ENCODE results near the gene KCNJ15. TPM values are rescaled to one million over a fixed set of nuclear protein-coding genes. Genes with fewer than 3 reads are reported as not detected.

The KCNJ15 gene
- total RNA-seq, 2 donors from 2014 or later: 0.33 to 1.3 TPM

DNA sequence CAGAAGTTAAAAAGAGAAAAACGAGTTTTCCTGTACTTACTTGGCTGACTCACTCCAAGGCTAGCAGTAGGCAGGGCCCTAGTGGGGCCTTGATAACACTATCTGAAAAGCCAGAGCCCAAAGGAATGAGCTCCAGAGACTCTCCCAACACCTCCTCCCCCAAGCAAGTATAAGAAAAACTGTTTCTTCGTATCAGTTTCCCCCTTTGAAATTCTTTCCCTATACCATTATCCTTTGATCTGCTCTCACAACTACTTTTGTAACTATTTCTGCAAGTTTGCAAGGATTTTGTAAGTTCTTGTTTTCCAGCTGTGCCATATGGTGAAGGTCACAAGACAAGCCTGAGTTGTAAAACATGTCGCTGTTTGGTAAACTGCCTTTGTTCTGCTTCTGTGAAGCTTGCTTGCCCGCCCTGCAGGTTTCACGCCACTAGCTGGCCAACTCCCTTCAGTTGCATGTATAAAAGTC is 36.5 kb upstream of the KCNJ15 start:
- no peak for TF ChIP-seq CTCF (IDR thresholded peaks at IDR 0.05)
- Histone ChIP-seq H3K4me3 (no peak overlapping the region), H3K27me3 (no peaks in the 10 kb centered on the region), H3K4me1 (no peaks in the 10 kb centered on the region), H3K36me3 (no peaks in the 10 kb centered on the region), H3K9me3 (peaks cover 9 to 29% of the 10 kb centered on the region in 2 donors), H3K27ac (no peak overlapping the region)
- no peak for DNase-seq (ENCODE audit: low spot score)

DNA sequence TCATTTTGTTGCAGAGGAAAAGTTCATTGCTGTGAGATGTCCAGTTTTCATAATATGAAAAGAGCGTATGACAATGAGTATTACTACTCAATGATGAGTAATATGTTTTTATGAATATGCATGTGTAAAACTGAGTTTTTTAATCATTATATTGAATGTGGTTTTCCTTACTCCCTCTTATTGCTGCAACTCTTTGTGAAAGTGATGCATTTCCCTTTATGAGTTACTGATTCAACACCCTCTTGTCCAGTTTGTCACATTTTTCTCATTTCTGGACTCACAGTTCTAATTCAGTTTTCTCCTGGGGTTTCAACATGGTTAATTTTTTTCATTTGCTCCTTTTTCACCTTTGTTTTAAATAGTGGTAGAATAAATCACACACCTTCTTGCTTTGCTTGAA is 35.2 kb upstream of the KCNJ15 start:
- Histone ChIP-seq H3K4me1 (no peaks in the 10 kb centered on the region), H3K36me3 (no peaks in the 10 kb centered on the region), H3K4me3 (no peak overlapping the region), H3K9me3 (peaks cover 9 to 34% of the 10 kb centered on the region in 2 donors), H3K27me3 (no peaks in the 10 kb centered on the region), H3K27ac (no peak overlapping the region)
- no peak for TF ChIP-seq CTCF (IDR thresholded peaks at IDR 0.05)
- DNase-seq (ENCODE audit: low spot score): no peak

- no peak overlapping the region for H3K4me3 ChIP-seq
- TF ChIP-seq CTCF (IDR thresholded peaks at IDR 0.05): no peak
- no peaks in the 10 kb centered on the region for H3K4me1 ChIP-seq
- no peak overlapping the region for H3K27ac ChIP-seq
- peaks cover 9 to 45% of the 10 kb centered on the region in 2 donors for H3K9me3 ChIP-seq
- no peaks in the 10 kb centered on the region for H3K36me3 ChIP-seq
- no peaks in the 10 kb centered on the region for H3K27me3 ChIP-seq
- no peak for DNase-seq (ENCODE audit: low spot score)
Measured at GRCh38 chr21:38223893-38224540, 32.8 kb upstream of the KCNJ15 start.

DNA sequence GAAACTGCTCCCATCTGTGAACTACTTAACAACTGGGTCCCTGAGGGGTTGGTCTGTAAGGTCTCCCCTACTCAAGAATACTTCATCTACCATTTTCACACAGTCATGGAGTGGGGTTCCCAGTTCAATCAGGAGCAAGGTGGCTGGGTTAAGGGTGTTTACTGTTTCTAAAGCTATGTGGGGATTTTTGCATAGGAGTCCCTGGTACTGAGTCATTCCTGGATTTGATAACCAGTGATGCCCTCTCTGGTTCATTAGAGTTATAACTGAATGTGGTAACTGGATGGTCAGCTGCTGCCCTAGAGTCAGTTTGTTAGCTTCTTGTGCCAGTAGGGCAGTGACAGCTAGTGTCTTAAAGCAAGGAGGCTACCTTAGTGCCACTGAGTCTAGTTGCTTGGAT is 29.4 kb upstream of the KCNJ15 start:
- H3K27ac ChIP-seq: no peak overlapping the region
- no peak for TF ChIP-seq CTCF (IDR thresholded peaks at IDR 0.05)
- peaks cover 9 to 72% of the 10 kb centered on the region in 2 donors for H3K9me3 ChIP-seq
- H3K36me3 ChIP-seq: no peaks in the 10 kb centered on the region
- no peaks in the 10 kb centered on the region for H3K4me1 ChIP-seq
- H3K4me3 ChIP-seq: no peak overlapping the region
- H3K27me3 ChIP-seq: no peaks in the 10 kb centered on the region
- no peak for DNase-seq (ENCODE audit: low spot score)

GRCh38 chr21:38228115-38228514 is 28.7 kb upstream of the KCNJ15 start:
- Histone ChIP-seq H3K27me3 (no peaks in the 10 kb centered on the region), H3K4me3 (no peak overlapping the region), H3K27ac (no peak overlapping the region), H3K9me3 (peaks cover 9 to 65% of the 10 kb centered on the region in 2 donors), H3K4me1 (no peaks in the 10 kb centered on the region), H3K36me3 (no peaks in the 10 kb centered on the region)
- TF ChIP-seq CTCF (IDR thresholded peaks at IDR 0.05): no peak
- DNase-seq (ENCODE audit: low spot score): no peak

DNA sequence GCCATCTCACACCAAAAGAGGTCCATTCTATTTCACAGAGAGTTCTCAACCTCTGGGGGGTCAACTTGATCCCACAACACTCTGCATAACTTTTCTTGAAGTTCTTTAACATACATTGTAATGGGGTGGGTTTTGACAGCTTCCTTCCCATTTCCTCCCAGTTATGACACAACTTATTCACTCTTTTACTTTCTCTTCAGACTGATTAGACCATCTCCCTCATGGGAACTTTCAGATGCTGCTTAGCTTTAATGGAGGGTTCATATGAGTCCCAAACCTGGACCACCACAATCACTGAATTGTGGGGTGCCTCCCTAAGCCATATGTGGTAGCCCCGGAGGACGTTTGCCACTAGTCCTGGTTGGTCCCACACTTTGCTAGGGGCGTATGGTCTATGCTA is 28.3 kb upstream of the KCNJ15 start:
- no peak overlapping the region for H3K4me3 ChIP-seq
- TF ChIP-seq CTCF (IDR thresholded peaks at IDR 0.05): no peak
- no peak for DNase-seq (ENCODE audit: low spot score)
- peaks cover 9 to 61% of the 10 kb centered on the region in 2 donors for H3K9me3 ChIP-seq
- H3K27ac ChIP-seq: no peak overlapping the region
- H3K36me3 ChIP-seq: no peaks in the 10 kb centered on the region
- H3K27me3 ChIP-seq: no peaks in the 10 kb centered on the region
- no peaks in the 10 kb centered on the region for H3K4me1 ChIP-seq

Measured in right atrium auricular region (tissue), 2 donors.